Ishikawa (cell line): ENCODE results near the gene ARHGEF3.

Experiments
- CEBPB ChIP-seq: IDR thresholded peaks from 2 replicates; pipeline ENCODE4 v1.6.1; 2012
- CREB1 ChIP-seq: IDR thresholded peaks from 2 replicates; pipeline ENCODE4 v1.6.1; 2012; ENCODE audit warnings: low read depth
- EGR1 ChIP-seq: IDR thresholded peaks from 2 replicates; pipeline ENCODE4 v1.6.1; 2012
- EP300 ChIP-seq: IDR thresholded peaks from 2 replicates; pipeline ENCODE4 v1.6.1; 2012; ENCODE audit warnings: borderline replicate concordance
- FOXM1 ChIP-seq: IDR thresholded peaks from 2 replicates; pipeline ENCODE4 v1.6.1; 2012; ENCODE audit warnings: low read depth, borderline replicate concordance
- NFIC ChIP-seq: IDR thresholded peaks from 2 replicates; pipeline ENCODE4 v1.6.1; 2012
- RAD21 ChIP-seq: IDR thresholded peaks from 2 replicates; pipeline ENCODE4 v1.6.1; 2012; ENCODE audit warnings: low read depth
- REST ChIP-seq: IDR thresholded peaks from 2 replicates; pipeline ENCODE4 v1.6.1; 2012; ENCODE audit warnings: low read depth, mild to moderate bottlenecking
- TAF1 ChIP-seq: IDR thresholded peaks from 2 replicates; pipeline ENCODE4 v1.6.1; 2012; ENCODE audit warnings: low read depth, mild to moderate bottlenecking
- TCF12 ChIP-seq: IDR thresholded peaks from 2 replicates; pipeline ENCODE4 v1.6.1; 2012; ENCODE audit warnings: low read depth
- TEAD4 ChIP-seq: IDR thresholded peaks from 2 replicates; pipeline ENCODE4 v1.6.1; 2012
- YY1 ChIP-seq: IDR thresholded peaks from 2 replicates; pipeline ENCODE4 v1.6.1; 2012; ENCODE audit warnings: low read depth
- ZBTB7A ChIP-seq: IDR thresholded peaks from 2 replicates; pipeline ENCODE4 v1.6.1; 2012; ENCODE audit warnings: low read depth
- TF ChIP-seq, protein P1 (sequence below): IDR thresholded peaks from 2 replicates; pipeline ENCODE4 v1.6.1; 2012
- TF ChIP-seq, protein P2 (sequence below): IDR thresholded peaks from 2 replicates; pipeline ENCODE4 v1.6.1; 2012

The ARHGEF3 gene

GRCh38 chr3:56684029-56684428 is 117.7 kb downstream of the ARHGEF3 start:
- TF ChIP-seq CEBPB (no peak), CREB1 (no peak), ZBTB7A (no peak), YY1 (no peak), FOXM1 (no peak), TEAD4 (no peak)
- TF ChIP-seq, protein P1, sequence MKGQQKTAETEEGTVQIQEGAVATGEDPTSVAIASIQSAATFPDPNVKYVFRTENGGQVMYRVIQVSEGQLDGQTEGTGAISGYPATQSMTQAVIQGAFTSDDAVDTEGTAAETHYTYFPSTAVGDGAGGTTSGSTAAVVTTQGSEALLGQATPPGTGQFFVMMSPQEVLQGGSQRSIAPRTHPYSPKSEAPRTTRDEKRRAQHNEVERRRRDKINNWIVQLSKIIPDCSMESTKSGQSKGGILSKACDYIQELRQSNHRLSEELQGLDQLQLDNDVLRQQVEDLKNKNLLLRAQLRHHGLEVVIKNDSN = no peak

GRCh38 chr3:56683122-56683817 is 118.5 kb downstream of the ARHGEF3 start, which contains the start of gene TASOR:
Gene TASOR (minus strand): TSS chr3:56683265. CDS start chr3:56683006, 259 bp downstream.
- TF ChIP-seq TEAD4 (peak; percentile 20; the same call in 1 of the 2 replicates), FOXM1 (no peak)
- TF ChIP-seq, protein P2, sequence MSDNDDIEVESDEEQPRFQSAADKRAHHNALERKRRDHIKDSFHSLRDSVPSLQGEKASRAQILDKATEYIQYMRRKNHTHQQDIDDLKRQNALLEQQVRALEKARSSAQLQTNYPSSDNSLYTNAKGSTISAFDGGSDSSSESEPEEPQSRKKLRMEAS = peak; percentile 97

DNA sequence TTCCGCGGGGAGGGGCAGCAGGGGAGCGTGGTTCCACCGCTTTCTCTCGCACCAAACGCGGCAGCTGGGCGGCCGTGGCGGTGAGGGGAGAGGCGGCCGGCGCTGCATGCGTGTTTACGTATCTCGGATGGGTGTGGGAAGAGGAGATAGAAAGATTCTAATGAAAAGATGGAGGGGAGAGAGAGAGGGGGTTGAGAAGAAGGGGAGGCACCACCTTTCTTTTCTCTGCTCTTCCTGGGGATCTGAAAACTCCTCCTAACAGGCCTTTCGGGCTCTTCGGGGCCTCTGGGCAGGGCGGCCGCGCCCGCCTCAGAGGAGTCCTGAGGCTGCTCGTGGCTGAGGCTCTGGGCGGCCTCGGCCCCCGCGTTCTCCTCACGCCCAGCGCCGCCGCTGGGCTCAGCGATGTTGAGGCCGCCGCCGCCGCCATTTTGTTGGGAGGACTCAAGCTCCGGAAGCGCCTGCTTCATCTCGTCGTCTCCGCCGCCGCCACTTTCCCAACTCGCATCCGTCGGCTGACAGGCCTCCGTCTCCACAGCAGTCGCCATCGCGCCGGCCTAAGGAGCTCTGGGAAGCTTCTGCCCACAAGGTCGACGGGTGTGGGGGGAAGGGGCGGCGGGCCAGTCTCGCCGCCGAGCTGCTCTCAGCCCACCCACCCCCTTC is 119.2 kb downstream of the ARHGEF3 start:
- TF ChIP-seq NFIC = no peak
- no peak for TF ChIP-seq ZBTB7A
- peak; percentile 81 for TF ChIP-seq YY1

GRCh38 chr3:56681984-56682461 is 119.7 kb downstream of the ARHGEF3 start:
- TF ChIP-seq TEAD4 (no peak), EGR1 (no peak), TAF1 (no peak), RAD21 (no peak), CREB1 (no peak), CEBPB (no peak), ZBTB7A (no peak), TCF12 (no peak), REST (no peak), NFIC (no peak), EP300 (no peak), YY1 (no peak), FOXM1 (no peak)
- TF ChIP-seq, protein P1 = no peak
- TF ChIP-seq, protein P2 = no peak

GRCh38 chr3:56680054-56680580 is 121.6 kb downstream of the ARHGEF3 start:
- TF ChIP-seq FOXM1 (no peak), CEBPB (no peak), YY1 (no peak), EGR1 (no peak), TCF12 (no peak), CREB1 (no peak)
